Parathyroid adenoma (tissue), 2 donors: ENCODE measurements around the gene BAIAP3.

Experiments
- H2AFZ ChIP-seq: fragments of 300-600 bp; sonication (generic); one replicate; pipeline ENCODE4 v1.7.0; 2017; ENCODE audit warnings: antibody characterized with exemption, mild to moderate bottlenecking
- H3K27ac ChIP-seq: fragments of 300-600 bp; sonication (generic); one replicate; pipeline ENCODE4 v1.7.0; 2017
- H3K27me3 ChIP-seq: fragments of 300-600 bp; sonication (generic); one replicate; pipeline ENCODE4 v1.7.0; 2017; ENCODE audit warnings: low read length; ENCODE audit not compliant: control insufficient read depth, insufficient read depth
- H3K36me3 ChIP-seq: fragments of 300-600 bp; sonication (generic); one replicate; pipeline ENCODE4 v1.7.0; 2017; ENCODE audit warnings: low read length; ENCODE audit not compliant: control insufficient read depth, insufficient read depth
- H3K4me1 ChIP-seq: fragments of 300-600 bp; sonication (generic); one replicate; pipeline ENCODE4 v1.7.0; 2017; ENCODE audit warnings: control low read depth
- H3K4me2 ChIP-seq: fragments of 300-600 bp; sonication (generic); one replicate; pipeline ENCODE4 v1.7.0; 2017; ENCODE audit warnings: low read length
- H3K4me3 ChIP-seq: fragments of 300-600 bp; sonication (generic); one replicate; pipeline ENCODE4 v1.7.0; 2017; ENCODE audit warnings: low read depth, low read length
- H3K79me2 ChIP-seq: fragments of 300-600 bp; sonication (generic); one replicate; pipeline ENCODE4 v1.7.0; 2017; ENCODE audit warnings: control low read depth
- H3K9ac ChIP-seq: fragments of 300-600 bp; sonication (generic); one replicate; pipeline ENCODE4 v1.7.0; 2017; ENCODE audit warnings: mild to moderate bottlenecking
- H3K9me3 ChIP-seq: fragments of 300-600 bp; sonication (generic); one replicate; pipeline ENCODE4 v1.7.0; 2017; ENCODE audit warnings: low read length; ENCODE audit not compliant: control insufficient read depth
- CTCF ChIP-seq: fragments of 300-600 bp; sonication (generic); IDR thresholded peaks from one replicate; pipeline ENCODE4 v1.7.0; 2017; ENCODE audit warnings: antibody characterized with exemption, mild to moderate bottlenecking
- donor health status: primary hyperparathyroidism.

BAIAP3 gene

GRCh38 chr16:1347286-1347855 lies 13.9 kb downstream of the BAIAP3 start:
- Histone ChIP-seq H3K27ac (no peak overlapping the region), H3K4me3 (no peak overlapping the region), H3K9ac (no peak overlapping the region), H3K4me1 (peaks cover 12% of the 10 kb centered on the region), H3K27me3 (no peaks in the 10 kb centered on the region), H2AFZ (no peak overlapping the region), H3K36me3 (no peaks in the 10 kb centered on the region), H3K79me2 (peaks cover 7% of the 10 kb centered on the region), H3K9me3 (no peaks in the 10 kb centered on the region), H3K4me2 (no peak overlapping the region)
- no peak for TF ChIP-seq CTCF

GRCh38 chr16:1347962-1348361 lies 14.5 kb downstream of the BAIAP3 start:
- Histone ChIP-seq H3K36me3 (no peaks in the 10 kb centered on the region), H3K4me3 (no peak overlapping the region), H3K27me3 (no peaks in the 10 kb centered on the region), H3K79me2 (peaks cover 13% of the 10 kb centered on the region), H3K9ac (no peak overlapping the region), H3K4me1 (peaks cover 12% of the 10 kb centered on the region), H3K9me3 (no peaks in the 10 kb centered on the region), H2AFZ (no peak overlapping the region), H3K4me2 (no peak overlapping the region), H3K27ac (no peak overlapping the region)
- no peak for TF ChIP-seq CTCF

- TF ChIP-seq CTCF = no peak
- Histone ChIP-seq H3K4me1 (peaks cover 12% of the 10 kb centered on the region), H3K27me3 (no peaks in the 10 kb centered on the region), H3K9ac (no peak overlapping the region), H3K9me3 (no peaks in the 10 kb centered on the region), H3K4me2 (no peak overlapping the region), H3K79me2 (peaks cover 18% of the 10 kb centered on the region), H3K36me3 (no peaks in the 10 kb centered on the region), H3K4me3 (no peak overlapping the region), H2AFZ (no peak overlapping the region), H3K27ac (no peak overlapping the region)
Observed at GRCh38 chr16:1348441-1348840, 15.0 kb downstream of the BAIAP3 start.

- no peak for TF ChIP-seq CTCF
- H3K4me1 ChIP-seq = peaks cover 12% of the 10 kb centered on the region
- no peak overlapping the region for H2AFZ ChIP-seq
- no peak overlapping the region for H3K27ac ChIP-seq
- H3K36me3 ChIP-seq = no peaks in the 10 kb centered on the region
- H3K4me2 ChIP-seq = no peak overlapping the region
- H3K79me2 ChIP-seq = peaks cover 23% of the 10 kb centered on the region
- no peaks in the 10 kb centered on the region for H3K27me3 ChIP-seq
- H3K9ac ChIP-seq = no peak overlapping the region
- no peaks in the 10 kb centered on the region for H3K9me3 ChIP-seq
- no peak overlapping the region for H3K4me3 ChIP-seq
Observed at GRCh38 chr16:1348926-1349325, 15.5 kb downstream of the BAIAP3 start.

GRCh38 chr16:1349351-1349750 lies 15.9 kb downstream of the BAIAP3 start:
- H3K79me2 ChIP-seq = peaks cover 27% of the 10 kb centered on the region
- H3K9ac ChIP-seq = no peak overlapping the region
- H3K4me2 ChIP-seq = no peak overlapping the region

More at GRCh38 chr16:1349351-1349750, 15.9 kb downstream of the BAIAP3 start:
- TF ChIP-seq CTCF = no peak
- Histone ChIP-seq H3K4me3 (no peak overlapping the region), H3K36me3 (no peaks in the 10 kb centered on the region), H3K27me3 (no peaks in the 10 kb centered on the region), H3K4me1 (peaks cover 12% of the 10 kb centered on the region), H3K27ac (no peak overlapping the region), H3K9me3 (no peaks in the 10 kb centered on the region), H2AFZ (no peak overlapping the region)
